Hepatocyte (in vitro differentiated cells): ENCODE results near the gene FOLR2.

ENCODE experiments used
- CTCF ChIP-seq: fragments of 200-600 bp; sonication (generic); IDR thresholded peaks from 2 replicates; pipeline ENCODE4 v1.5.1; 2016; ENCODE audit warnings: antibody characterized with exemption, mild to moderate bottlenecking; ENCODE audit not compliant: poor library complexity
- EZH2 ChIP-seq: fragments of 200-600 bp; sonication (generic); IDR thresholded peaks from 2 replicates; pipeline ENCODE4 v1.6.1; 2016; ENCODE audit warnings: antibody characterized with exemption, mild to moderate bottlenecking, borderline replicate concordance
- EZH2phosphoT487 ChIP-seq: fragments of 200-600 bp; sonication (generic); IDR thresholded peaks from one replicate; pipeline ENCODE4 v1.6.1; 2018; ENCODE audit warnings: antibody characterized with exemption, mild to moderate bottlenecking, low read depth, moderate library complexity; ENCODE audit not compliant: unreplicated experiment, severe bottlenecking

GRCh38 chr11:72227316-72228228 lies 11.0 kb downstream of the FOLR2 start:
- no peak for TF ChIP-seq CTCF
- TF ChIP-seq EZH2, result no peak
- no peak for TF ChIP-seq EZH2phosphoT487
